Hematopoietic multipotent progenitor cell (in vitro differentiated cells): ENCODE results near the gene APCDD1. TPM values are rescaled to one million over a fixed set of nuclear protein-coding genes. Genes with fewer than 3 reads are reported as not detected.

Source experiments
- DNase-seq, 3 donors: peaks; one replicate each; pipeline ENCODE4 v3.0.0-alpha.2; 2011 to 2015; ENCODE audit warnings: low read depth in 2 of 3, low spot score in 2 of 3
- total RNA-seq: library from RNA; depleted of rRNA; stranded (reverse); fragments of >200 nt; gene quantifications from one replicate; pipeline ENCODE4 v1.2.3, GENCODE V29; 2012

The APCDD1 gene
- total RNA-seq, 1 donor: 0.27 TPM

- DNase-seq: no peak
Observed at GRCh38 chr18:10430677-10431076, 23.8 kb upstream of the APCDD1 start.

- DNase-seq: no peak
Observed at GRCh38 chr18:10431680-10432079, 22.8 kb upstream of the APCDD1 start.

- DNase-seq: no peak
Observed at GRCh38 chr18:10432781-10433180, 21.7 kb upstream of the APCDD1 start.

GRCh38 chr18:10436160-10436559 lies 18.3 kb upstream of the APCDD1 start:
- no peak for DNase-seq

GRCh38 chr18:10437837-10438236 lies 16.6 kb upstream of the APCDD1 start:
- DNase-seq: no peak

GRCh38 chr18:10439898-10440297 lies 14.5 kb upstream of the APCDD1 start:
- DNase-seq: no peak

- DNase-seq: no peak
Observed at GRCh38 chr18:10440884-10441283, 13.6 kb upstream of the APCDD1 start.

- DNase-seq: no peak
Observed at GRCh38 chr18:10441472-10441871, 13.0 kb upstream of the APCDD1 start.

- DNase-seq: no peak
Observed at GRCh38 chr18:10442551-10442971, 11.9 kb upstream of the APCDD1 start.

GRCh38 chr18:10443001-10443400 lies 11.4 kb upstream of the APCDD1 start:
- DNase-seq: no peak

GRCh38 chr18:10444314-10445006 lies 10.0 kb upstream of the APCDD1 start:
- no peak for DNase-seq

GRCh38 chr18:10449396-10449795 lies 5.0 kb upstream of the APCDD1 start:
- DNase-seq: no peak

GRCh38 chr18:10450986-10451385 lies 3.4 kb upstream of the APCDD1 start:
- DNase-seq: no peak

GRCh38 chr18:10453261-10453805 lies 1.1 kb upstream of the APCDD1 start:
- DNase-seq: no peak

- no peak for DNase-seq
Observed at GRCh38 chr18:10454681-10455557, 484 bp downstream of the APCDD1 start.

GRCh38 chr18:10455726-10456453 lies 1.5 kb downstream of the APCDD1 start:
- DNase-seq: no peak

- no peak for DNase-seq
Observed at GRCh38 chr18:10456718-10457117, 2.3 kb downstream of the APCDD1 start.

- DNase-seq: no peak
Observed at GRCh38 chr18:10457128-10457527, 2.7 kb downstream of the APCDD1 start.

GRCh38 chr18:10457767-10458166 lies 3.3 kb downstream of the APCDD1 start:
- DNase-seq: no peak

- no peak for DNase-seq
Observed at GRCh38 chr18:10458691-10459090, 4.3 kb downstream of the APCDD1 start.

- DNase-seq: no peak
Observed at GRCh38 chr18:10459587-10459986, 5.2 kb downstream of the APCDD1 start.
